ENCODE results near the gene ZNF750.

- TF ChIP-seq CTCF (IDR thresholded peaks at IDR 0.05) (no peak), POLR2A (IDR thresholded peaks at IDR 0.05) (no peak), POLR2AphosphoS5 (IDR thresholded peaks at IDR 0.05) (peak in 1 of 3 donors; percentile 26), EP300 (IDR thresholded peaks at IDR 0.05) (no peak)
Observed at GRCh38 chr17:82874011-82874835, 34.4 kb upstream of the ZNF750 start.
